NT2/D1 (cell line): Measurements from ENCODE around the gene SLC9A9.

ENCODE experiments used
- SUZ12 ChIP-seq: IDR thresholded peaks from 2 replicates; pipeline ENCODE4 v1.6.1; 2011; ENCODE audit not compliant: insufficient read length, insufficient read depth; ENCODE audit errors: extremely low read depth
- YY1 ChIP-seq: IDR thresholded peaks from 2 replicates; pipeline ENCODE4 v1.6.1; 2011; ENCODE audit not compliant: insufficient read length, insufficient read depth

- TF ChIP-seq SUZ12 (no peak), YY1 (no peak)
These were observed 299.9 kb downstream of the SLC9A9 start for GRCh38 chr3:143548393-143548792.
